Glomerular endothelial cell (primary cell): Measurements from ENCODE around the gene CNTN1. TPM values are rescaled to one million over a fixed set of nuclear protein-coding genes. Genes with fewer than 3 reads are reported as not detected.

ENCODE experiments used
- DNase-seq: peaks from one replicate; pipeline ENCODE4 v3.0.0-alpha.2; 2011; ENCODE audit warnings: low read depth, low spot score; ENCODE audit errors: extremely low read depth
- total RNA-seq: library from RNA; depleted of rRNA; stranded (reverse); fragments of >200 nt; gene quantifications from 2 replicates; pipeline ENCODE4 v1.2.3, GENCODE V29; 2015

Gene CNTN1
- under 0.01 and 2.3 TPM in 2 replicates for total RNA-seq

GRCh38 chr12:40691913-40692764 lies at the start of gene CNTN1:
TSS of gene CNTN1 (plus strand) at chr12:40692439.
- DNase-seq: no peak

GRCh38 chr12:40643506-40643905 lies 48.7 kb upstream of the CNTN1 start:
- no peak for DNase-seq

- no peak for DNase-seq
Observed at GRCh38 chr12:40643976-40644375, 48.3 kb upstream of the CNTN1 start.

- no peak for DNase-seq
Observed at GRCh38 chr12:40644708-40645107, 47.5 kb upstream of the CNTN1 start.

GRCh38 chr12:40645361-40645760 lies 46.9 kb upstream of the CNTN1 start:
- no peak for DNase-seq

GRCh38 chr12:40646456-40646855 lies 45.8 kb upstream of the CNTN1 start:
- no peak for DNase-seq

GRCh38 chr12:40646911-40647310 lies 45.3 kb upstream of the CNTN1 start:
- no peak for DNase-seq

- DNase-seq: no peak
Observed at GRCh38 chr12:40647651-40648050, 44.6 kb upstream of the CNTN1 start.

- DNase-seq: no peak
Observed at GRCh38 chr12:40648519-40648918, 43.7 kb upstream of the CNTN1 start.

- DNase-seq: no peak
Observed at GRCh38 chr12:40650038-40650704, 42.1 kb upstream of the CNTN1 start.

GRCh38 chr12:40655451-40655850 lies 36.8 kb upstream of the CNTN1 start:
- no peak for DNase-seq

GRCh38 chr12:40662366-40662765 lies 29.9 kb upstream of the CNTN1 start:
- DNase-seq: no peak

- DNase-seq: no peak
Observed at GRCh38 chr12:40663781-40664180, 28.5 kb upstream of the CNTN1 start.

GRCh38 chr12:40668099-40668529 lies 24.1 kb upstream of the CNTN1 start:
- no peak for DNase-seq

- no peak for DNase-seq
Observed at GRCh38 chr12:40672741-40673271, 19.4 kb upstream of the CNTN1 start.

- DNase-seq: no peak
Observed at GRCh38 chr12:40681148-40681547, 11.1 kb upstream of the CNTN1 start.

GRCh38 chr12:40684986-40685385 lies 7.3 kb upstream of the CNTN1 start:
- DNase-seq: no peak

- DNase-seq: no peak
Observed at GRCh38 chr12:40688085-40688725, 4.0 kb upstream of the CNTN1 start.

GRCh38 chr12:40689576-40689975 lies 2.7 kb upstream of the CNTN1 start:
- no peak for DNase-seq

GRCh38 chr12:40692765-40693206 lies 547 bp downstream of the CNTN1 start:
- DNase-seq: no peak

- DNase-seq: no peak
Observed at GRCh38 chr12:40693207-40693821, 1.1 kb downstream of the CNTN1 start.
